ENCODE data around the gene CHD3. TPM values are rescaled to one million over a fixed set of nuclear protein-coding genes. Genes with fewer than 3 reads are reported as not detected.

The CHD3 gene
- total RNA-seq, 4 donors from 2014 or later: 47.0 to 77.6 (median 57.3) TPM

GRCh38 chr17:7854851-7855659, 33.5 kb upstream of the CHD3 start, which contains the start of gene TMEM88:
Gene TMEM88 (plus strand): TSS chr17:7855066. CDS start chr17:7855075, 9 bp downstream.
- TF ChIP-seq CTCF (IDR thresholded peaks at IDR 0.05): no peak
- DNase-seq (ENCODE audit: low spot score): no peak
- no peak for ATAC-seq (ENCODE audit: low FRiP score)

DNA sequence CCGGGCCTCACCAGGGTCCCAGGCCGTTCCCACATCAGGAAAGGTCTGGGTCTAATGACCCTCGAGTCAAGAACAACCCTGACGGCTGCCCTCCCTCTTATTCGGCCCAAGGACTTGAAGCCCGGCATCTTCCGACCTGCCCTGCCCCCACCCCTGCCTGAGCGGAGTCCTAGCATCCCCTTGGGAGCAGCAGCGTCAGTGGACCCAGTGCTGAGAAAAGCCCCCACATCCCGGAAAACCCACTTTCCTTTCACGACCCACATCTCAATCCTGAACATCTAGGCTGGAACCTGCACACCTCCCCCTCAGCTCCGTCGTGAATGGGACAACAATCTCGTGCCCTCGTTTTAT, 33.0 kb upstream of the CHD3 start:
- DNase-seq (ENCODE audit: low spot score) (no peak), ATAC-seq (ENCODE audit: low FRiP score) (no peak)
- no peak for TF ChIP-seq CTCF (IDR thresholded peaks at IDR 0.05)

- ATAC-seq (ENCODE audit: low FRiP score) (peak; percentile 1), DNase-seq (ENCODE audit: low spot score) (no peak)
- no peak for TF ChIP-seq CTCF (IDR thresholded peaks at IDR 0.05)
Observed at GRCh38 chr17:7856011-7856810, 32.4 kb upstream of the CHD3 start.

DNA sequence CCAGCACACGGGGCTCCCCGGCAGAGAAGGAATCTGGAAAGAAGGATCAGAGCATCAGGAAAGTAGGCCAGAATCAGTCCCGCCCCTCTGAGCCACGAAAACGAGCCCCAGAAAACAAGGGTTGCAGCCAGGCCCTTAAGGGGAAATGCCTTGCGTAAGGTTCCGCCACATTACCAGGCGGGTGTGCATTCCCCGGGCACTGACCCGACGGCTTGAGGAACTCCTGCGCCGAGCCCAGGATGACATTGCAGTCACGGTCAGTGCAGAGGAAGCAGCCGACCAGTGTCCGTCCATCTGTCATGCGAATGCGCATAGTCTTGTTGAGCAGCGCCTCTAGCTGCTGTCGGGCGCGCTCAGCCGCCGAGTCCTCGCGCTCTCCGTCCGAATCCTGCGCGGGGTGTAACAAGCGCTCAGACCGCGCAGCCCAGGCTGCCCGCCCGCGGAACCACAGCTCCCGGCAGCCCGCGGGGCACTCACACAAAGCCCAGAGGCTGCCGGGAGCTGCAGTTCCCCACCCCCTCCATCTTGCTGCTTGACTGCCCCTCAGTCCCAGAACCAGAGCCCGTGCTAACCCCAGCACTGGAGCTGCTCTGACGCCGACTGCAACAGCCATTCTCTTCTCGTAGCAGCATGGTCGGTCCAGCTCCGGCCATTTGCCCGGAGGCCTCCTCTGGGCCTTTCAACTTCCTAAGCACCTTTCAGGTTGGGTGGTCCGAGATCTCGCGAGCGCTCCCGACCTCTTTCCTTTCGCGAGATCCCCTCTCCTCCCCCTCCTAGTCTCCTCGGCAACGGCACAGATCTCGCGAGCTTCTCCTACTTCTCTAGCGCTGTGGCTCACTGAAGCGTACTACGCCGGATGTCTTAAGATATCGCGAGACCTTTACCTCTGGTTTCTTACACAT, 31.5 kb upstream of the CHD3 start, which contains the start of gene NAA38:
Gene NAA38, minus strand, starts transcription at position 749 of the 902 bp plus-strand sequence. Its CDS starts 96 bp downstream, at position 653.
- TF ChIP-seq CTCF (IDR thresholded peaks at IDR 0.05): no peak

GRCh38 chr17:7857713-7858521, 30.7 kb upstream of the CHD3 start, which contains the start of gene CYB5D1:
Gene CYB5D1 (plus strand): TSS chr17:7858003. CDS start chr17:7858135, 132 bp downstream.
- no peak for TF ChIP-seq CTCF (IDR thresholded peaks at IDR 0.05)
- ATAC-seq (ENCODE audit: low FRiP score) (peak; percentile 44), DNase-seq (ENCODE audit: low spot score) (peak; percentile 83)

More for the DNA sequence above, 31.5 kb upstream of the CHD3 start, which contains the start of gene NAA38:
- ATAC-seq (ENCODE audit: low FRiP score): peak; percentile 71
- peak; percentile 91 for DNase-seq (ENCODE audit: low spot score)

- ATAC-seq (ENCODE audit: low FRiP score): peak; percentile 17
- no peak for DNase-seq (ENCODE audit: low spot score)
- peak in 1 of 3 donors; percentile 16 for TF ChIP-seq CTCF (IDR thresholded peaks at IDR 0.05)
Observed at GRCh38 chr17:7858522-7858810, 30.1 kb upstream of the CHD3 start.

All from omental fat pad (tissue), 4 donors.